Stimulated activated CD8-positive, alpha-beta memory T cell treated with anti-CD3 and anti-CD28 coated beads, Interleukin-4, amount 100 ng/mL, for 48 hours (primary cell): ENCODE measurements around the gene CYP24A1.

ENCODE experiments used
- DNase-seq: peaks from one replicate; pipeline ENCODE4 v3.0.0-alpha.2; 2020

CYP24A1 gene

GRCh38 chr20:54173653-54174456, at the start of gene CYP24A1:
TSS of gene CYP24A1 (minus strand) at chr20:54173986. CDS start at chr20:54173579, 407 bp downstream.
- DNase-seq = peak; percentile 34

GRCh38 chr20:54223285-54223684, 49.5 kb upstream of the CYP24A1 start:
- no peak for DNase-seq

GRCh38 chr20:54221996-54222890, 48.5 kb upstream of the CYP24A1 start:
- no peak for DNase-seq

- no peak for DNase-seq
Measured at GRCh38 chr20:54221353-54221752, 47.6 kb upstream of the CYP24A1 start.

- DNase-seq = no peak
Measured at GRCh38 chr20:54220722-54221121, 46.9 kb upstream of the CYP24A1 start.

- no peak for DNase-seq
Measured at GRCh38 chr20:54219751-54220426, 46.1 kb upstream of the CYP24A1 start.

- DNase-seq = no peak
Measured at GRCh38 chr20:54218470-54218869, 44.7 kb upstream of the CYP24A1 start.

- DNase-seq = no peak
Measured at GRCh38 chr20:54217762-54218161, 44.0 kb upstream of the CYP24A1 start.

GRCh38 chr20:54215157-54215789, 41.5 kb upstream of the CYP24A1 start:
- DNase-seq = no peak

- DNase-seq = no peak
Measured at GRCh38 chr20:54214566-54214965, 40.8 kb upstream of the CYP24A1 start.

- no peak for DNase-seq
Measured at GRCh38 chr20:54212871-54213270, 39.1 kb upstream of the CYP24A1 start.

GRCh38 chr20:54212226-54212625, 38.4 kb upstream of the CYP24A1 start:
- DNase-seq = no peak

- no peak for DNase-seq
Measured at GRCh38 chr20:54209216-54209813, 35.5 kb upstream of the CYP24A1 start.

- no peak for DNase-seq
Measured at GRCh38 chr20:54208548-54209176, 34.9 kb upstream of the CYP24A1 start.

GRCh38 chr20:54207743-54208547, 34.2 kb upstream of the CYP24A1 start, which contains the start of gene PFDN4:
TSS of gene PFDN4 (plus strand) at chr20:54208087. CDS start at chr20:54208101, 14 bp downstream.
- DNase-seq = peak; percentile 85

GRCh38 chr20:54207053-54207742, 33.4 kb upstream of the CYP24A1 start:
- no peak for DNase-seq

GRCh38 chr20:54205450-54205849, 31.7 kb upstream of the CYP24A1 start:
- DNase-seq = no peak

GRCh38 chr20:54204481-54204880, 30.7 kb upstream of the CYP24A1 start:
- DNase-seq = no peak

GRCh38 chr20:54204063-54204462, 30.3 kb upstream of the CYP24A1 start:
- no peak for DNase-seq

GRCh38 chr20:54203281-54203680, 29.5 kb upstream of the CYP24A1 start:
- DNase-seq = no peak
